ENCODE results near the gene FAM110D.

Gene FAM110D

GRCh38 chr1:26127235-26128163 is 31.4 kb upstream of the FAM110D start:
- in situ Hi-C loops (cut with MboI; ENCODE audit: low sequenced_read_pairs) = no loop called here

- in situ Hi-C loops (cut with MboI; ENCODE audit: low sequenced_read_pairs) = no loop called here
These were observed 29.1 kb upstream of the FAM110D start for GRCh38 chr1:26129778-26130177.

GRCh38 chr1:26130695-26131094 is 28.2 kb upstream of the FAM110D start:
- in situ Hi-C loops (cut with MboI; ENCODE audit: low sequenced_read_pairs) = no loop called here

- in situ Hi-C loops (cut with MboI; ENCODE audit: low sequenced_read_pairs) = no loop called here
These were observed 26.6 kb upstream of the FAM110D start for GRCh38 chr1:26132128-26132833.

- in situ Hi-C loops (cut with MboI; ENCODE audit: low sequenced_read_pairs) = no loop called here
These were observed 26.1 kb upstream of the FAM110D start for GRCh38 chr1:26132834-26133167.

GRCh38 chr1:26134466-26134865 is 24.4 kb upstream of the FAM110D start:
- in situ Hi-C loops (cut with MboI; ENCODE audit: low sequenced_read_pairs) = no loop called here

GRCh38 chr1:26138974-26139558 is 19.8 kb upstream of the FAM110D start:
- in situ Hi-C loops (cut with MboI; ENCODE audit: low sequenced_read_pairs) = no loop called here

GRCh38 chr1:26142159-26142558 is 16.7 kb upstream of the FAM110D start:
- in situ Hi-C loops (cut with MboI; ENCODE audit: low sequenced_read_pairs) = no loop called here

GRCh38 chr1:26145041-26145959 is 13.6 kb upstream of the FAM110D start:
- in situ Hi-C loops (cut with MboI; ENCODE audit: low sequenced_read_pairs) = no loop called here

GRCh38 chr1:26145960-26146294 is 13.0 kb upstream of the FAM110D start:
- in situ Hi-C loops (cut with MboI; ENCODE audit: low sequenced_read_pairs) = no loop called here

- in situ Hi-C loops (cut with MboI; ENCODE audit: low sequenced_read_pairs) = no loop called here
These were observed 10.0 kb upstream of the FAM110D start for GRCh38 chr1:26148887-26149286.

- in situ Hi-C loops (cut with MboI; ENCODE audit: low sequenced_read_pairs) = loop anchor here (10.0 kb wide), 1 partner anchor 49 kb away; no protein-coding TSS in a partner anchor
These were observed 4.8 kb upstream of the FAM110D start for GRCh38 chr1:26153966-26154532.

GRCh38 chr1:26154750-26155149 is 4.1 kb upstream of the FAM110D start:
- in situ Hi-C loops (cut with MboI; ENCODE audit: low sequenced_read_pairs) = loop anchor here (10.0 kb wide), 1 partner anchor 50 kb away; no protein-coding TSS in a partner anchor

GRCh38 chr1:26155370-26156284 is 3.3 kb upstream of the FAM110D start:
- in situ Hi-C loops (cut with MboI; ENCODE audit: low sequenced_read_pairs) = loop anchor here (10.0 kb wide), 1 partner anchor 51 kb away; no protein-coding TSS in a partner anchor

GRCh38 chr1:26156285-26157038 is 2.4 kb upstream of the FAM110D start:
- in situ Hi-C loops (cut with MboI; ENCODE audit: low sequenced_read_pairs) = loop anchor here (10.0 kb wide), 1 partner anchor 52 kb away; no protein-coding TSS in a partner anchor

- in situ Hi-C loops (cut with MboI; ENCODE audit: low sequenced_read_pairs) = loop anchor here (10.0 kb wide), 1 partner anchor 54 kb away; no protein-coding TSS in a partner anchor
These were observed 490 bp upstream of the FAM110D start for GRCh38 chr1:26158271-26158907.

GRCh38 chr1:26159743-26160039 is 812 bp downstream of the FAM110D start:
- in situ Hi-C loops (cut with MboI; ENCODE audit: low sequenced_read_pairs) = loop anchor here (10.0 kb wide), 1 partner anchor 55 kb away; no protein-coding TSS in a partner anchor
